Stimulated activated effector memory CD8-positive, alpha-beta T cell treated with anti-CD3 and anti-CD28 coated beads, Interleukin-12 subunit alpha, Interleukin-12 subunit beta, amount 100 ng/mL, for 72 hours (primary cell): ENCODE data around the gene MLF2.

Source experiments
- ATAC-seq: fragments of 150-1000 bp; cut with Tn5 transposase; 2 replicates; pipeline ENCODE4 v1.10.0; 2021
- DNase-seq, 2 donors: peaks; one replicate each; pipeline ENCODE4 v3.0.0; 2021 to 2022; ENCODE audit warnings: low spot score in 2 of 2
- H3K27ac Mint-ChIP-seq: one replicate; pipeline ENCODE4 v1.8.0; 2022; ENCODE audit warnings: mild to moderate bottlenecking, mixed read lengths
- H3K36me3 Mint-ChIP-seq: one replicate; pipeline ENCODE4 v1.8.0; 2022; ENCODE audit warnings: mild to moderate bottlenecking, mixed read lengths
- H3K4me1 Mint-ChIP-seq: one replicate; pipeline ENCODE4 v1.8.0; 2022; ENCODE audit warnings: mixed read lengths
- H3K4me3 Mint-ChIP-seq: one replicate; pipeline ENCODE4 v1.8.0; 2022; ENCODE audit warnings: mild to moderate bottlenecking, mixed read lengths
- H3K9me3 Mint-ChIP-seq: one replicate; pipeline ENCODE4 v1.8.0; 2022; ENCODE audit warnings: mixed read lengths

MLF2 gene

DNA sequence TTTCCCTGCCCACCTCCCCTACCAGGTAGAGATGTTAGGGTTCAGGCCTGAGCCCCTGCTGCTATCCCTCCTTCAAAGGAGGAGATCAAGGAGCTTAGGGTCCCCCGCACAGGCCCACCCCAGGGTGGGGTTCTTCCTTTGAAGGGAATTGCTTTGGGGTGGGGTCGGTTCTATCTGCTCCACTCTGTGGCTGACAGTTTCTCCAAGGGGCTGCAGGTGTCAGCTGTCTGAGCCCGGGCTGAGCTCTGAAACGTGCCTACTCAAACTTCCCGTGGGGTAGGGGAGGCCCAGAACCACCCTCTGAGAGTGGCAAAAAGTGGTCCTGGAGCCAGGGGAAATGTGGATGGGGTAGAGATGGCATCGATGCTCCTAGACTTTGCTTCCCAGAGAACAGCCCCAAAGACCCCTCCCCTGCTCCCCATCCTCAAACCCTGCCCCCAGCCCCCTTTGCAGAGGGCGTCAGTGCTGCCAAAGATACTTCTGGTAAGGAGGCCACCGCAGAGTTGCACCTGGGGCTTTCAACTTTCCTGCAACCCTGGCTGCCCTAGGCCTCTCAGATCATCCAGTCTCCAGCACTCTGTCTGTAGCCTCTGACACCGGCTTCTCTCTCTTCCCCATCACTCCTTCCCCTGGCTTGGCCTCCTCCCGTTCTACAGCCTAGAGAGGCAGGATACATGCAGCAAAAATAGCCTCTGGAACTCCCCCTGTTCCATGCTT, 30.1 kb upstream of the MLF2 start:
- peak overlapping the region; percentile 27 for H3K27ac Mint-ChIP-seq
- no peaks in the 10 kb centered on the region for H3K9me3 Mint-ChIP-seq
- H3K4me1 Mint-ChIP-seq: peaks cover 55% of the 10 kb centered on the region
- peaks cover 20% of the 10 kb centered on the region for H3K36me3 Mint-ChIP-seq
- ATAC-seq: no peak
- H3K4me3 Mint-ChIP-seq: peak overlapping the region; percentile 14
- DNase-seq: no peak

DNA sequence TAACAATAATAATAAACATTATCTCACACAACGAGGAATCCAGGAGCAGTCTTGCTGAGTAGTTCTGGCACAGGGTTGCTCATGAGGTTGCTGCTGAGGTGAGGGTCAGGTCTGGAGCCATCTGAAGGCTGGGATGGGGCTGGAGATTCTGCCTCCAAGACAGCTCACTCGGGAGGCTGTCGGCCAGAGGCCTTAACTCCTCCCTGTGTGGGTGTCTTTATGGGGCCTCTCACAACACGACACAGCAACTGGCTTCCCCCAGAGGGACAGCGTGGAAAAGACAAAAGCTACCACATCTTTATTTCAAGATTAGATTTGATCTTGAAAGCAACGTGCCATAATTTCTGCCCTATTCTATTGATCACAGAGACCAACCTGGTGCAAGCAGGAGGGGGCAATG, 29.2 kb upstream of the MLF2 start:
- peaks cover 29% of the 10 kb centered on the region for H3K36me3 Mint-ChIP-seq
- no peak overlapping the region for H3K27ac Mint-ChIP-seq
- peak overlapping the region; percentile 10 for H3K4me3 Mint-ChIP-seq

DNA sequence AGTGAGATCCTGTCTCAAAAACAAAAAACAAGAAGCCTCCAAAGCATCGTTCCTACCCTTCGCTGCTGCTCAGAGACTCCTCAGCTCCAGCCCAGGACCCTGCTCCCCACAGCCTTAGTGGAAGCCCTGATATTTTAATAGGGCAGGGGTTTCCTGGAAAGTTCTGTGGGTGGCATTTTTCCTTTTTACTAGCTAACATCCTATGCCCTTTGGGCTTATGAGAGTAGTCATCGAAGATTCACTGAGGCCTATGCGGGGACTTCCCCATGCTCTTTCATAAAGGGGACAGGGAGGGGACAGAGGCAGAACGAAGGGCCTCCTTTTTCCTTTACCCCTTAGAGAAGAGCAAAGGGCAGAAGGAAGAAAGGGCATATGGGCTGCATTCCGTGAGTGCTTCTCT, 27.6 kb upstream of the MLF2 start:
- Mint-ChIP-seq H3K36me3 (peaks cover 44% of the 10 kb centered on the region), H3K4me3 (peak overlapping the region; percentile 88), H3K9me3 (no peaks in the 10 kb centered on the region), H3K4me1 (peaks cover 71% of the 10 kb centered on the region), H3K27ac (peak overlapping the region; percentile 94)
- ATAC-seq: peak; percentile 73
- DNase-seq: no peak

More for the DNA sequence above, 29.2 kb upstream of the MLF2 start:
- H3K4me1 Mint-ChIP-seq: peaks cover 64% of the 10 kb centered on the region
- DNase-seq: no peak
- H3K9me3 Mint-ChIP-seq: no peaks in the 10 kb centered on the region
- no peak for ATAC-seq

DNA sequence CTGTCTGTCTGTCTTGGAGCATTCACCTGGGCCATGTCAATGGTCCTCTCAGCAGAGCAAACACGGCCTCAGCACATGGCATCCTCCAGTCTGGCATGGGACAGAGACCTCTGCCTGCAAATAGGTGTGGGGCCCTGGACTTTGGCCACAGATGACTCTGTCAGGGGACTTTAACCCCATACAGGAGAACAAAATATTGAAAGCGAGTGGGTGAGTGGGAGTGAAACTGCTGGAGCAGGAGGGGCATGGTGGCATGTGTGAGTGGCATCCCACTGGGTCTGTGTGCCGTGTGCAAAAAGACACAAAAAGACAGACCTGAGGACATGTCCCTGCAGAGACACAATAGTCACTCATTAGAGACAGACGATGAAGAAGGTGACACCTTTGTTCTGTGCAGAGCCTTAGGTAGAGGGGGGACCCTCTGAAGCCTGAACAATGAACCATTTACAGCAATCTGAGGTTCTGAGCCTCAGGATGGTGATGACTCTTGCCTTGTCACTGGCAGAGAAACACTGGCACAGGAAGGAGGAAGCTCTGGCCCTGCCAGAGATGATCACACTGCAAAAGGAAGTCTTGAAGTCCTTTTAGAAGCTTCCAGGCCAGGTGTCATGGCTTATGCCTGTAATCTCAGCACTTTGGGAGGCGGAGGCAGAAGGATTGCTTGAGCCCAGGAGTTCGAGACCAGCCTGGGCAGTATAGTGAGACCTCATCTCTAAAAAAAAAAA, 26.9 kb upstream of the MLF2 start:
- Mint-ChIP-seq H3K9me3 (no peaks in the 10 kb centered on the region), H3K27ac (peak overlapping the region; percentile 94), H3K4me3 (peak overlapping the region; percentile 88), H3K4me1 (peaks cover 78% of the 10 kb centered on the region), H3K36me3 (peaks cover 51% of the 10 kb centered on the region)
- ATAC-seq (peak; percentile 27), DNase-seq (no peak)

DNA sequence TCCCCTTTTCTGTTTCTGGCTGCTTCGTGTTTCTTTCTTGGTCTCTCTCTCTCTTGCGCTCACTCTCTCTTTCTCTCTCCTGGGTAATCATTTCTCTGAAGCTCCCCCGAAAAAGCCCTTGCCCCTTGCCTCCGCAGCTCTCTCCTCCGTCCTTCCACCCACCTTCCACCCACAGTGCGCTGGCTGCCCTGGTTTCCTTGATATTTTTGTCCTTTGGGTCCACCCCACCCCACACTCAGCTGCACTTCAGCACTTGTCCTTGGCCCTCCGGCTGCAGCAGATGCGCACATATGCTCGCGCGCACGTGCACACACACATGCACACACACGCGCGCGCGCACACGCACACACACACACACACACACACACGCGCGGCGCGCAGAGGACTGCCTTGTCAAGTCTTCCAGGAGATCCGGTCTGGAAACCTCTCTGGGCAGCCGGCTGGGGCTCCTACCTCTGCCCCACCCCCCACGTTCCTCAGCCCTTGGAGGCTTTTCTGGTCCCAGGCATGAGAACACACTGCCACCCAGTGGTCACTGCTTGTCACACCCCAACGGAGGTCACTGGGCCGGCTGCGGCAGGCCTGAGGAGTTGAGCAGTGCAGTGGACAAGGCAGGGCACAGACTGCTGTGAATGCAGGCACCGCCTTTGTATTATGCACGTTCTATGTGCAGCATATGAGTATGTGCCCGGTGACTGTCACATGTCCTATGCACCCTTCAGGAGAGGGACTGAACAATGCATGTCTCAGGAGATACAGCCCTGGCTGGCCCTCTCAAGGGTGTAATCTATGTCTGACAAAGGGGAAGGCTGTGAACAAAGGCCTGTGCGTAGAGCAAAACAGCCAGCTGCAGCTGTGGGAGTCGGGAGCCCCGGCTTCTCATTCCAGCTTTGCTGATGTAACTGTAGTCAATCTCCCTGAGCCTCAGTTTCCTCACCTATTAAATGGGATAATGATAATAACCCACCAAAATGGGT, 25.9 kb upstream of the MLF2 start:
- DNase-seq (peak; percentile 81 to 94), ATAC-seq (peak; percentile 76)
- peak overlapping the region; percentile 94 for H3K27ac Mint-ChIP-seq
- peak overlapping the region; percentile 88 for H3K4me3 Mint-ChIP-seq
- peaks cover 84% of the 10 kb centered on the region for H3K4me1 Mint-ChIP-seq
- H3K9me3 Mint-ChIP-seq: no peaks in the 10 kb centered on the region
- H3K36me3 Mint-ChIP-seq: peaks cover 61% of the 10 kb centered on the region

DNA sequence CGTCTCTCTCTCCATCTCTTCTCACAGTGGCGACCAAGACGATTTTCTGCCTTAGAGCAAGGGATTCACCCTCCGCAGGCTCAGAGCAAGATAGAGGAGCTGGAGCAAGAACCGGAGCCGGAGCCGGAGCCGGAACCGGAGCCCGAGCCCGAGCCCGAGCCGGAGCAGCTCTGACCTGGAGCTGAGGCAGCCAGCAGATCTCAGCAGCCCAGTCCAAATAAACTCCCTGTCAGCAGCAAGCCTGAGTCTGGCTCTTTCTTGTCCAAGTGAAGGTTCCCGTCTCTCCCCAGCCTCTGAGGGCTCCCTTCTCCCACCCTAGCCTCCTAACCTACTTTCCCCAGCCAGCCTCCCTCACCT, 25.3 kb upstream of the MLF2 start:
- Mint-ChIP-seq H3K9me3 (no peaks in the 10 kb centered on the region), H3K4me3 (peak overlapping the region; percentile 88), H3K36me3 (peaks cover 66% of the 10 kb centered on the region), H3K4me1 (peaks cover 78% of the 10 kb centered on the region), H3K27ac (peak overlapping the region; percentile 94)
- ATAC-seq (no peak), DNase-seq (no peak)

DNA sequence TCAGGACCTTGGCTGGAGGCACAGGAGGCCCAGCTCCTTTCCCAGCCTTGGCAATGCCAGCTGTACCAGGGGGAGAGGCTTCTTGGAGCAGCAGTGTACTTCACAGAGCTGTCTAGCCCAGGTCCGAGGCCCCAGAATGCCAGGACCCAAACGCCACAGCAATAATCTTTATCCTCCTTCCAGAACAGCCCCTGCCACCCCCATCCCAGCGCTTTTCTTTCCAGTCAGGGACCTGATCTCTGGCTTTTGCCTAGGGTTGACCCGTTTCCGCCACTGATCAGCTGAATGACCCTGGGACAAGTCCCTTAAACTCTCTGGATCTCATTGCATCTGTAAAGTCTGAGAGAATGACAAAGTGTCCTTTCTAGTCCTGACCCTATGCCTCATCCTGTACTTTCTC, 24.4 kb upstream of the MLF2 start:
- H3K27ac Mint-ChIP-seq: peak overlapping the region; percentile 94

DNA sequence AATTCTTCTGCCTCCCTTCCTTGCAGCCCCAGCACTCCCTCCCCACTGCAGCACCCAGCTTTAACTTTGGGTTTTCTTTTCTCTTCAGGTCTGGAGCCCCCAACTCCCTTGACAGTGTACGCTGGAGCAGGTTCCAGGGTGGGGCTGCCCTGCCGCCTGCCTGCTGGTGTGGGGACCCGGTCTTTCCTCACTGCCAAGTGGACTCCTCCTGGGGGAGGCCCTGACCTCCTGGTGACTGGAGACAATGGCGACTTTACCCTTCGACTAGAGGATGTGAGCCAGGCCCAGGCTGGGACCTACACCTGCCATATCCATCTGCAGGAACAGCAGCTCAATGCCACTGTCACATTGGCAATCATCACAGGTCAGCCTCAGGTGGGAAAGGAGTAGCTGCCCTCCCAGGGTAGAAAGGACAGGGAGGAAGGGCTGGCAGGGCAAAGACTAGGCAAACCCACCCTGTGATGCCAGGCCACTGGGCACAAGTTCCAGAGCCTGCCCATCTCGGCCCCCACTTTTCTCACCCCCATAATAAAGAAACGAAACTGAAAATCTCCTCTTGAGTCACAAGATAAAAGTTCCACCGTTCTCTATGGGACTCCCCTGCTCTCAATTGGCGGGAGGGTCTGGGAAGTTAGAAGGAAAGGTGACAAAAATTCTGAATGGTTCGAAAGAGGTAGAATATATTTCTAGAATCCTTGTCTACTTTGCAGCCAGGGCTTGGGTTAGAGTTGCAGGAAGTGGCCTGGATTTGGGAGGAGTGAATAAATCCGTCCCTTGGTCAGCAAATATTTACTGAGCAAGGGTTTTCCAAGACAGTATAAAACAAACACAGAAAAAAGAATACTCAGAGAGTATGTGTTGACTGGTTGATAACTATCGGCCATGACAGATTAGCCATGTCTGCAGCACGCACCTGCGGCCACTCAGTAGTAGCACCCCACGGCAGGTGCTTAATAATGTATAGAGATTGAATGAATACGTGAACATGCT, 22.5 kb upstream of the MLF2 start:
- H3K36me3 Mint-ChIP-seq: peaks cover 93% of the 10 kb centered on the region
- ATAC-seq: no peak
- H3K4me1 Mint-ChIP-seq: peaks cover 84% of the 10 kb centered on the region
- no peaks in the 10 kb centered on the region for H3K9me3 Mint-ChIP-seq
- peak overlapping the region; percentile 94 for H3K27ac Mint-ChIP-seq
- H3K4me3 Mint-ChIP-seq: peak overlapping the region; percentile 88
- peak in 1 of 2 donors; percentile 72 for DNase-seq

More for the DNA sequence above, 24.4 kb upstream of the MLF2 start:
- no peaks in the 10 kb centered on the region for H3K9me3 Mint-ChIP-seq
- H3K4me3 Mint-ChIP-seq: peak overlapping the region; percentile 88
- ATAC-seq (no peak), DNase-seq (no peak)
- peaks cover 75% of the 10 kb centered on the region for H3K4me1 Mint-ChIP-seq
- H3K36me3 Mint-ChIP-seq: peaks cover 74% of the 10 kb centered on the region

DNA sequence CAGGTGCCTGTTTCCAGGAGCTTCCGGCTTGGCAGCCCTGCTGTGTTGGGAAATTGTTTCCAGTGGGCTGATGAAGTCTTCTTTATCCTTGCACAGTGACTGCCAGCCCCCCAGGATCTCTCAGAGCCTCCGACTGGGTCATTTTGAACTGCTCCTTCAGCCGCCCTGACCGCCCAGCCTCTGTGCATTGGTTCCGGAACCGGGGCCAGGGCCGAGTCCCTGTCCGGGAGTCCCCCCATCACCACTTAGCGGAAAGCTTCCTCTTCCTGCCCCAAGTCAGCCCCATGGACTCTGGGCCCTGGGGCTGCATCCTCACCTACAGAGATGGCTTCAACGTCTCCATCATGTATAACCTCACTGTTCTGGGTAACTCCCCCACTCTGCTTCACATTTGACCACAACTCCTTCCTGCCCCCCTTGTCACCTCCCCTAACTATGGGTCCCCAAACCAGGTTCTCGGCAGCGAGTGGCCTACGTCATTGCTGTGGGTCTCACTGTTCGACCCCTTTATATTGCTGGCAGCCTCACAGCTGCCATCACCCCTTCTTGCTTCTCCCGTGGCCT, 21.6 kb upstream of the MLF2 start:
- peak in 1 of 2 donors; percentile 89 for DNase-seq
- Mint-ChIP-seq H3K9me3 (no peaks in the 10 kb centered on the region), H3K27ac (peak overlapping the region; percentile 94), H3K36me3 (peaks cover 98% of the 10 kb centered on the region), H3K4me1 (peaks cover 84% of the 10 kb centered on the region), H3K4me3 (peak overlapping the region; percentile 88)
- ATAC-seq: peak; percentile 65

DNA sequence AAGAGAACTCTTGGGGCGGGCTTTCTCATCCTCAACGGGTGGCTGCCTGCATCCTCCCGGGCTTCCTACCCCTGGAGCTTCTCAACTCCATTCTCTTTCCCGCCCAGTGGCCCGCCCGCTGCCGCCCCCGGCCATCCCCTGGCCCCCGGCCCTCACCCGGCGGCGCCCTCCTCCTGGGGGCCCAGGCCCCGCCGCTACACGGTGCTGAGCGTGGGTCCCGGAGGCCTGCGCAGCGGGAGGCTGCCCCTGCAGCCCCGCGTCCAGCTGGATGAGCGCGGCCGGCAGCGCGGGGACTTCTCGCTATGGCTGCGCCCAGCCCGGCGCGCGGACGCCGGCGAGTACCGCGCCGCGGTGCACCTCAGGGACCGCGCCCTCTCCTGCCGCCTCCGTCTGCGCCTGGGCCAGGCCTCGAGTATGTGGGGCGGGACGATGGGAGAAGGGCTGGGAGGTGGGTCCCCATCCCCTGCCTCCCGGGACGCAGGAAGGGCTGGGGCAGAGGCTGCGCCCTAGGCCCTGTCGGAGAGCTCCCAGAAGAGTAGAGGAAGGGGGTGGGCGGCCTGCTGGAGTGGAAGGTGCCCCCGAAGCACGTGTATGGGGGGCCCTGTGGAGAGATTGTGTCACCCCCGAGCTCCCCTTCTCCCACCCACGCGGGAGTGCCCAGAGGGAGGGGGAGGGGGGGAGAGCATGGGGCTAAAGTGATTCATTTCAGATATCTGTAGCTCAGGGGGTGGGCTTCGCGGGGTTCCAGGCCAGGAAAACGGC, 20.8 kb upstream of the MLF2 start:
- ATAC-seq: peak; percentile 41
- peak overlapping the region; percentile 88 for H3K4me3 Mint-ChIP-seq
- H3K36me3 Mint-ChIP-seq: peaks cover 98% of the 10 kb centered on the region
- DNase-seq: peak; percentile 57 to 87
- peak overlapping the region; percentile 94 for H3K27ac Mint-ChIP-seq
- no peaks in the 10 kb centered on the region for H3K9me3 Mint-ChIP-seq
- peaks cover 84% of the 10 kb centered on the region for H3K4me1 Mint-ChIP-seq

DNA sequence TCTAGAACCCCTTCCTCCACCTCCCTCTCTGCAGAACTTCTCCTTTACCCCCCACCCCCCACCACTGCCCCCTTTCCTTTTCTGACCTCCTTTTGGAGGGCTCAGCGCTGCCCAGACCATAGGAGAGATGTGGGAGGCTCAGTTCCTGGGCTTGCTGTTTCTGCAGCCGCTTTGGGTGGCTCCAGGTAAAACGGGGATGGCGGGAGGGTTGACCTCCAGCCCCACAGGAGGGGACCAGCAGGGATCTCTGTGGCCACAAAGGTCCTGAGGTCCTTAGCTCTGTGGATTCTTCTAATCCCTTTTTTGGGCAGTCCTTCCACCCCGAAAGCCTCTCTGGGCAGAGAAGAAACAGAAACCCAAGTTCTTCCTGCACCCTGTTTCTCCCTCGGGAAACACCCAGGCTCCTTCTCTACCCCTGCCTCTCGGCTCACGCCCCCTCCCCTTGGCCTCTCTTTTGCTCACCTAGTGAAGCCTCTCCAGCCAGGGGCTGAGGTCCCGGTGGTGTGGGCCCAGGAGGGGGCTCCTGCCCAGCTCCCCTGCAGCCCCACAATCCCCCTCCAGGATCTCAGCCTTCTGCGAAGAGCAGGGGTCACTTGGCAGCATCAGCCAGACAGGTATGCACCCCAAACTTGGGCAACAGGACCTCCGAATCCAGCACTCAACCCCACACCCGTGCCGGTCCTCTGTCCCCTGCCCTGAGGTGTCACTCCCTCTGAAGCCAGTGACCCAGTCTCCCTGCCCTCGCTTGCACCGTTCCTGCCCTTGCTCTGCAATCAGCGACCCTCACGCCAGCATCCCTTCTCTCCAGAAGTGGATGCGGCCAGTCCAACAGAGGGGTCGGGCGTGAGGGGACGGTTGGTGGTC, 20.0 kb upstream of the MLF2 start:
- no peak for ATAC-seq
- Mint-ChIP-seq H3K27ac (peak overlapping the region; percentile 94), H3K36me3 (peaks cover 98% of the 10 kb centered on the region), H3K9me3 (no peaks in the 10 kb centered on the region), H3K4me3 (peak overlapping the region; percentile 88), H3K4me1 (peaks cover 84% of the 10 kb centered on the region)
- no peak for DNase-seq

DNA sequence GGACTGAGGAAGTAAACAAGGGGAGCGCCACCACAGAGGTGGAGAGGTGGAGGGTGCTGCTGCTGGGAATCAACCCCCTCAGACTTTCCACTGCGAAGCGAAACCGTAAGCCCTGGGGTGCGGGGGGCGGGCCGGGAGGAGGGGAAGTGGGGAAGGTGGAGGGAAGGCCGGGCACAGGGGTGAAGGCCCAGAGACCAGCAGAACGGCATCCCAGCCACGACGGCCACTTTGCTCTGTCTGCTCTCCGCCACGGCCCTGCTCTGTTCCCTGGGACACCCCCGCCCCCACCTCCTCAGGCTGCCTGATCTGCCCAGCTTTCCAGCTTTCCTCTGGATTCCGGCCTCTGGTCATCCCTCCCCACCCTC, 19.4 kb upstream of the MLF2 start, which contains the start of gene LAG3:
Gene LAG3, plus strand, starts transcription at position 190 of the 365 bp plus-strand sequence. CDS start 333 bp downstream, outside the sequence.
- Mint-ChIP-seq H3K27ac (peak within 1 kb of the TSS; percentile 94), H3K4me3 (peak within 1 kb of the TSS; percentile 88), H3K36me3 (peaks cover 98% of the 10 kb centered on the region), H3K4me1 (peaks cover 84% of the 10 kb centered on the region), H3K9me3 (no peaks in the 10 kb centered on the region)
- peak in 1 of 2 donors; percentile 80 for DNase-seq
- ATAC-seq: peak; percentile 47
